Measurements from ENCODE around the gene KCNIP1.
A peak's percentile ranks its signal among the peaks of the same experiment; 100 is the strongest.

The KCNIP1 gene

GRCh38 chr5:170503990-170504596, at the start of gene KCNIP1:
TSS of gene KCNIP1 (plus strand) at chr5:170504020.
- DNase-seq (ENCODE audit: low read depth in 2 of 3, low spot score in 1 of 3): no peak

GRCh38 chr5:170463426-170463825, 40.4 kb upstream of the KCNIP1 start:
- no peak for DNase-seq (ENCODE audit: low read depth in 2 of 3, low spot score in 1 of 3)

- no peak for DNase-seq (ENCODE audit: low read depth in 2 of 3, low spot score in 1 of 3)
Measured at GRCh38 chr5:170464280-170465127, 39.3 kb upstream of the KCNIP1 start.

- DNase-seq (ENCODE audit: low read depth in 2 of 3, low spot score in 1 of 3): no peak
Measured at GRCh38 chr5:170466553-170466952, 37.3 kb upstream of the KCNIP1 start.

- DNase-seq (ENCODE audit: low read depth in 2 of 3, low spot score in 1 of 3): peak; percentile 43 to 49 (median 45)
Measured at GRCh38 chr5:170466988-170467707, 36.7 kb upstream of the KCNIP1 start.

- no peak for DNase-seq (ENCODE audit: low read depth in 2 of 3, low spot score in 1 of 3)
Measured at GRCh38 chr5:170468633-170469285, 35.1 kb upstream of the KCNIP1 start.

GRCh38 chr5:170469414-170469813, 34.4 kb upstream of the KCNIP1 start:
- DNase-seq (ENCODE audit: low read depth in 2 of 3, low spot score in 1 of 3): no peak

- no peak for DNase-seq (ENCODE audit: low read depth in 2 of 3, low spot score in 1 of 3)
Measured at GRCh38 chr5:170470275-170470674, 33.5 kb upstream of the KCNIP1 start.

GRCh38 chr5:170470808-170471404, 32.9 kb upstream of the KCNIP1 start:
- DNase-seq (ENCODE audit: low read depth in 2 of 3, low spot score in 1 of 3): no peak

GRCh38 chr5:170471551-170472178, 32.2 kb upstream of the KCNIP1 start:
- DNase-seq (ENCODE audit: low read depth in 2 of 3, low spot score in 1 of 3): no peak

- DNase-seq (ENCODE audit: low read depth in 2 of 3, low spot score in 1 of 3): no peak
Measured at GRCh38 chr5:170473642-170474041, 30.2 kb upstream of the KCNIP1 start.

- DNase-seq (ENCODE audit: low read depth in 2 of 3, low spot score in 1 of 3): no peak
Measured at GRCh38 chr5:170474489-170475274, 29.1 kb upstream of the KCNIP1 start.

GRCh38 chr5:170475294-170476000, 28.4 kb upstream of the KCNIP1 start:
- DNase-seq (ENCODE audit: low read depth in 2 of 3, low spot score in 1 of 3): no peak

- DNase-seq (ENCODE audit: low read depth in 2 of 3, low spot score in 1 of 3): no peak
Measured at GRCh38 chr5:170476704-170477103, 27.1 kb upstream of the KCNIP1 start.

- DNase-seq (ENCODE audit: low read depth in 2 of 3, low spot score in 1 of 3): no peak
Measured at GRCh38 chr5:170477906-170478305, 25.9 kb upstream of the KCNIP1 start.

- DNase-seq (ENCODE audit: low read depth in 2 of 3, low spot score in 1 of 3): no peak
Measured at GRCh38 chr5:170478306-170478705, 25.5 kb upstream of the KCNIP1 start.

- DNase-seq (ENCODE audit: low read depth in 2 of 3, low spot score in 1 of 3): no peak
Measured at GRCh38 chr5:170479484-170479883, 24.3 kb upstream of the KCNIP1 start.

GRCh38 chr5:170480260-170480659, 23.6 kb upstream of the KCNIP1 start:
- no peak for DNase-seq (ENCODE audit: low read depth in 2 of 3, low spot score in 1 of 3)

GRCh38 chr5:170481849-170482248, 22.0 kb upstream of the KCNIP1 start:
- DNase-seq (ENCODE audit: low read depth in 2 of 3, low spot score in 1 of 3): no peak
